Measurements from ENCODE around the gene SEMA4C.

SEMA4C gene

DNA sequence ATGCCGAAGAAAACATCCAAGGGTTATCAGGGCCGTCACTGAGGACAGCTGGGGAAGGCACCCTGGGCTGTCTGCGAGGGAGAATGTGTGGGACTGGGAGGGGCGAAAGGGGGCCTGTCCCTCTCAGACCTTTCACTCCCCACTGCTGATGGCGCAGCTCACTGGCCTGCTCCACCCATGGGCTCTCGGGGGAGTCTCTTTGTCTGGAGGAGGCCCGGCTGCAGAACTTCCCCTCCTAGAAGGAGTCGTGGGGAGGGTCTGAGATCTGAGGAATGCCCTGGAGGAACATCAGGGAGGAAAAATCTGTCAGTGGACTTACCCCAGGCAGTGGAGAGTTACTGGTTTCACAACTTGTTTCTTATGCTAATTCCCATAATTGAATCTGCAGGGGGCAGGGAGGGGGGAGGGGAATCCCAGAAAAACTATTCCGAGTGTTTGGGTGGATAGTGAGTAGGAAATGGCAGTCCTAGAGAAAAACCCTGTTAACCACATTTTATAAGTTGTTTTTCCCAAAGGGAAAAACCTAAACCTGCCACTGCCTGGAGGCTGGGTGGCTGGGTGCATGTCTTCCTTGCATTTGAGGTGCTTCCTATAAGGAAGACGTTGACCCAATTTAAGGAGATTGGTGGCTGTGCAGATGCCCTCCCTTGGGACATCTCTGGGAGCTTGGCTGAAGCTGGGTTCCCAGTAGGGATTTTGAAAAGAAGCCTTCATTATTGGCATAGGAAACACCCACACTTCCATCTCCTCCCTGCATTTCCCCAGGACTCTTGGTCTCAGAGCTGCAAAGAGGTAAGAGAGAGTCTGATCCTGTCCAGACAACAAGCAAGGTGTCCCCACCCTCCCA is 11.7 kb upstream of the SEMA4C start:
- no peak for DNase-seq

DNA sequence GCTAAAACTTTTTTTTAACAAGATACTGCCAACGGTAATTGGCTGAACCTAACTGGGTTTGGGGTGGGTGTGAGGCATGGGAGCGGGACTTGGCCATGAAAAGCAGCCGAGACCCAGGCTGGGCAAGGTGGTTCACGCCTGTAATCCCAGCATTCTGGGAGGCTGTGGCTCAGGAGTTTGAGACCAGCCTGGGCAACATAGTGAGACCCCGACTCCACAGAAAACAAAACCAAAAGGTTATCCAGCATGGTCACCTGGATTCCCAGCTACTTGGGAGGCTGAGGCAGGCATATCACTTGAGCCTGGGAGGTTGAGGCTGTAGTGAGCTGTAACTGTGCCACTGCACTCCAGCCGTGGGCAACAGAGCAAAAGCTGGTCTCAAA is 11.0 kb upstream of the SEMA4C start:
- DNase-seq: no peak

DNA sequence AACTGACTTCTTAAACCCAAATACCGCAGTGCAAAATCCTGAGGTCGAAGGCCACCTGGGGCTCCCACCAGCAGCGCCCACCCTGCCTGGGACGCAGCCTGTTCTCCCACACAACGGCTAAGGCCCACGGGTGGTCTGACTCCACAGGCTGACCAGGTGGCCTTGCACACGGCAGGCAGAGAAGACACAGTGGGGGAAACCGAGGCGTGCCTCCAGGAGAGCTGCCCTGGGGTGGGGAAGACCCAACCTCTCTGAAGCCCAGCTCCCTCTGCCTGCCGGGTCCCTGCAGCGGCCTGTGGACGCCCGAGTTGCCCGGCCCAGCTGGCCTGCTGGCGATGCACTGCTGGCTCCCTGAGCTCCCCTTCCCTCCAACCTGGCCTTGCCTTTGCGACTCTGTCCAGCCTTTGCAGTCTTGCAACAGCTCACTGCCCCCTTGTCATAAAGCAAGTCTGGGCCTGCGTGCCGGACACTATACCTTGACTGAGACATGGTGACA is 9.7 kb upstream of the SEMA4C start:
- DNase-seq: no peak

GRCh38 chr2:96878796-96879544 is 9.1 kb upstream of the SEMA4C start:
- no peak for DNase-seq

DNA sequence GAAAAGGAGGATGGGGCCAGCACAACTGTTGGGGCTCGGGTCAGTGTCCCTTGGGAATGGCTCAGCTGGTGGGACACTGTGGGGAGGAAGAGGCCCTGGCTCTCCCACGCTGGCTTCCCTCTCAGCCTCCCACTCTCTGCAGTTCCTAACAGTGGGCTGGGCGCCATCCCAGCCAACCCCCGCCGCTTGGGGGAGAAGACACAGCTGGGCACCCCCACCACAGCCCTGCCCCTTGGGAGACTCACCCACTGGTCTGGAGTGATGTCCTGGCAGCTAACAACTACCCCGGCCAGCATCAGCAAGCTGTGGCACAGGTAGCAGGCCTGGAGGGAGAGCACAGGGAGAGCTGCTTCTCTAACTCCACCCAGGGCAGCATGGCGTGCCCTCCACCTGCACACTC is 8.3 kb upstream of the SEMA4C start:
- DNase-seq: no peak

- DNase-seq: no peak
Measured at GRCh38 chr2:96877631-96878092, 7.8 kb upstream of the SEMA4C start.

- DNase-seq: no peak
Measured at GRCh38 chr2:96877042-96877451, 7.2 kb upstream of the SEMA4C start.

GRCh38 chr2:96876269-96877041 is 6.6 kb upstream of the SEMA4C start:
- no peak for DNase-seq

- DNase-seq: no peak
Measured at GRCh38 chr2:96875498-96876268, 5.8 kb upstream of the SEMA4C start.

GRCh38 chr2:96874198-96874831 is 4.4 kb upstream of the SEMA4C start:
- peak; percentile 44 for DNase-seq

- DNase-seq: peak; percentile 86
Measured at GRCh38 chr2:96873651-96874096, 3.8 kb upstream of the SEMA4C start.

- no peak for DNase-seq
Measured at GRCh38 chr2:96872591-96873349, 2.9 kb upstream of the SEMA4C start.

DNA sequence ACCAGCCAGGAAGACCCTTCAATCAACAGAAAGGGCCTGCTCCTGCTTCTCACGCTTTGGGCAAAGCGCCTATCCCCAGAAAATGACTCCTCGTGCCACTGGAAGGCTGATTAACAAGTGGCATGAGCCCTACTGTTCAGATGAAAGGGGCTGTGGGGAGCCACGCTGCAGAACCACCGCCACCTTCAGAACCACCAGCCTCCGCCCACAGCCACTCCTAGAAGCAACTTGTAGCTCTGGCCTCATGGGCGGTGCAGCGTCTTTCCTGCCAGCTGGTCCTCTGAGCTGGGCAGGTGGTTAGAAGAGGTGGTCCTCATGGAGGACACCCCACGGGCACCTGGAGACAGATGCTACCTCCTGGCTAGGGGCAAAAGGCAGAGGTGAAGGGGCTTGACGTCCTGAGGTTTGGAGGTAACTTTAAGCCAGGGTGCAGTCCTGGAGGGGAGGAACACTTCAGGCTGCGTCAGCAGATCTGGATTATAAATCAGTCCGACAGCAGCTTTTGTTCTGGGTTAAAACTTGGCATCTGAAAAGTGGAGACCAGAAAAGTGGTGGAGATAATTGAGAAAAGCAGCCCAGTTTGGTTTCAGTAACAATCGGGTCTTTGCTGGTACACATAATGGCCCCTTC is 861 bp upstream of the SEMA4C start:
- no peak for DNase-seq

DNA sequence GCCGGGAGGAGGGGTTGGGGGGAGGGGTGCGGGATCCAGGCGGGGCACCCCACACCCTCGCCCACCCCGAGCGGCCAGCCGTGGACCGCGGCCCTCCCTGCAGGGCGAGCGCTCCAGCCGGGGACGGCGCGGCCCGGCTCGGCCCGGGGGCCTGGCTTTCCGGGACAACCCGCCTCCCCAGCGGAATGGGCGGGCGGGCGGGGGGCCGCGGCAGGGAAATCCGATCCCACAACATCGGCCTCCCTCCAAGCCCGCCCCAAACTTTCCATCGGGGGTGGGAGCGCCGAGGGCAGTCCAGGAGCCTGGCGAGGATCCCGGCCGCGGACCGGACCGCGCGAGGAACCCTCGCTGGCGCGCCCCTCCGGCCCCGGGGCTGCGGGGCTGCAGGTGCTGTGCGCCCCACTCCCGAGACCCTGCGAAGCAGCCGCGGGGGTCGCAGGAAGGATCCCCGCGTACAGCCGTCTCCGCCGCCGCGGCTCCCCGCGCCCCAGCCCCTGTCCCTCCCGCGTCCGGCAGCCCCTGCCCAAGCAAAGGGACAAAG is 529 bp downstream of the SEMA4C start:
- no peak for DNase-seq

DNA sequence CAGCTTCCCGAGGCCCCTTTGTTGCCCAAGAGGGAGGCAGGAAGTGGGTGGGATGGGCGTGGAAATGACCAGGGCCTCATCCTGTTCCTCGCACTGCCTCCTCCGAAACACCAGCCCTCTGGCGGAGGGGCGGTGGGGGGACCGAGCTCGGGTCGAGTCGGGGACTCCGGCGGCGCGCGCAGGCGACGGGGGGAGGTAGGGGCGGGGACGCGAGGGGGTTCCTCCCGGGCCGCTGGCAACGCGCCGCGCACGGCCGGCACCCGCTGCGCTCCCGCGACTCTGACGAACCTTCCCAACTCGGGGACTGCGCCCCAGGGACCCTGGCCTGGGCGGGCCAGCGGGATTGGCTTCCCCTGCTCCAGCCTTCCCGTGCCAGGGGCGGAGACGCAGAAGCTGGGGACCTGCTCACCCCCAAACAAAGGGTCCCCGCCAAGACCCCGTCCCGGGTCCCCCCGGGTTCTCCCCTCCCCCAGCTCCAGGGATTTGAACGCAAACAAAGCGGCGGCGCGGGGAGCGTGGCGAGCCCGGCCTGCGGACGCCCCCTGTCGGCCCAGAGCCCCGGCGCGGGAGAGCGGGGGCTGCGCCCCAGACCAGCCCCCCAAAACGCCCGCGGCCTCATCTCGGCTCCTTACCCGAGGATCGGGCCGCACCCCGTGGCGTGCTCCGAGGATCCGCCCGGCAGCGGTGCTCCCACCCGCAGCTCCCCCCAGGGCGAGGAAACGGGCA is 1.2 kb downstream of the SEMA4C start:
- DNase-seq: peak; percentile 65

DNA sequence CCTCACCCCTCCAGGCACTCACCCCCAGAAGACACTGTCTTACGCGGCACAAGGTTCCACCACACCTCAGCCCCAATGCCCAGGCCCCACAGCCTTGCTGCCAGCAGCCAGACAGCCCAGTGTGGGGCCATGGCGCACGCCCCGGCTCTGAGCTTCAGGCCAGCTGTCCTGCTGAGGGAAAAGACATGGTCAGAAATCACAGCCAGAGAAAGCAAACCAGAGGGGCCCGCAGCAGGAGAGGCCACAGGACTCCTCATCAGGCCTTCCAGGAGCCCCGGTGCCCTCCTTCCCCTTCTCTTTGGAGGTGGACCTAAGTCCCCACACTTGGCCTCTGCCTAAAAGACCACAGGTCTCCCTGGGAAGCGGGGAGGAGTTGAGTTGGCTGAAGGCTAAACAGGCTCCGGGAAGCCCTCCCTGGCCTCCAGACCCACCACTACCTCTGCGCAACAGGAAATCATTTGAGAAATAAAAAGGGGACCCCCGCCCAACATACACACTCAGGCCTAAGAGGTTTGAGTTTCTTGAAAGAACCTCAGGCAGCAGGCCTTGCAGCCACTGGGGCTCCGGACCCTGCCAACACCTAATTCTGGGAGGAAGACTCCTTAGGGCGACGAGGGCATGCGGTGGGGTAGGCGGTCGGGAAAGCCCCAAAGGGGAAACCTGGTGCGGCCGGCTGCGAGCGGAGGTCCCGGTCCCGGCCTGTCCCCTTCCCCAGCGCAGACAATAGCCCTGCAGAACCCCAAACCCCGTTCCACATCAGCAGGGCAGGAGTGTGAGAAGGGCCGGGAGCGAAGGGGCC is 1.9 kb downstream of the SEMA4C start:
- no peak for DNase-seq

DNA sequence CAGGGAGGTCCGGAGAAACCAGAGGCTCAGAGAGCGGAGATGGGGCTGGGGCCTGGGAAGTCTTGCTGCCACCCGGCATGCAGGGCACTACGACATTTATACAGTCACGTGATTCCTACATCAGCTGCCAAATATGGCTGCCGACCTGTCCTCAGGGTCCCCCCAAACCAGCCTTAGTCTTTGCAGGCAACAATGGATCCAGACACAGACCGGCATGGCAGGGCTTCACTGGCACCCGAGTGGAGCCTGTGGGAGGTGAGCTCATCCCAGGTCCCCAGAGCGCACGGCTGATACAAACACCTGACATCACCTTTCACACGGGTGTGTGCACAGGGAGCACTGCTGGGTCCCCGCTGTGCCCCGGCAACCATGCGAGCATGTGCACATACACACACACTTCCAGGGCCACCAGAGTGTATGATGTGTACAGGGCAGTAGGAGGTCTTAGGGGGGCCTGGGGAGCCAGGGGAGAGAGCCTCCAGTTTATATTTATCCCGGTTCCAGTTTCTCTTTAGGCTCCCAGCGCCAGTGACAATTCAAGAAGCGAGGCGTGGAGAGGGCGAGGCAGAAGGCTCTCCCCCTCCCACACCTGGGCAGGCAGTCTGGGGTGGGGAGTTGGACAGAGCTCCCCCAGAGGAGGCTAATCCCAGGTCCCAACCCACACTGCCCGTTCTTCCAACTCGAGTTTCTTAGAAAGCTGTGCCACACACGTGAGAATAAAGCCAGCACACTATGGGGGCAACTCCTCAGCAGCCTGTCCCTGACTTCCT is 2.7 kb downstream of the SEMA4C start:
- no peak for DNase-seq

DNA sequence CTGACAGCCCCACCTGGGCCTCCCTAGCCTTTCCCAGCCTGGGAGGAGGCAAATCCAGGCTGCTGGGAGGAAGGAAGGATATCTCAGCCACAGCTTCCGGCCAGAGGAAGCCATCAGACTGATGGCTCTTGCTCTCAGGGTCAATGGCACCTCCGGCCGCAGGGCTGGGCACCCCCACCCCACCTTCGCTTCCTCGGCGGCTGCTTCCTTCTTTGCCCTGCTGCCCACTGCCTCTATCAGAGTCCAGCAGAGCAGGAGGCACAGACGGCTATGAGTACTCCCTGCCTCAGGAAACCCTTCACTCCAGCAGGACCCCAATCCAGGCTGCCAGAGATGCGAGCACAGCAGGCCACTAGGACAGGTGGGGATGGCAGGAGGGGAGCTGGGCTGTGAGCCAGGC is 3.3 kb downstream of the SEMA4C start:
- DNase-seq: no peak
